GM18909 (cell line): ENCODE results near the gene SAMD8.
A peak's percentile ranks its signal among the peaks of the same experiment; 100 is the strongest.
"Not testable (repeated sequence)": the region's sequence is repeated elsewhere in the genome, so short reads cannot be mapped to it uniquely, and the experiment has no call there.

Experiments
- ATAC-seq: cut with Tn5 transposase; IDR thresholded peaks from one replicate; pipeline ENCODE4 v1.9.1; 2021; ENCODE audit warnings: mild to moderate bottlenecking; ENCODE audit not compliant: unreplicated experiment, poor library complexity

The SAMD8 gene

DNA sequence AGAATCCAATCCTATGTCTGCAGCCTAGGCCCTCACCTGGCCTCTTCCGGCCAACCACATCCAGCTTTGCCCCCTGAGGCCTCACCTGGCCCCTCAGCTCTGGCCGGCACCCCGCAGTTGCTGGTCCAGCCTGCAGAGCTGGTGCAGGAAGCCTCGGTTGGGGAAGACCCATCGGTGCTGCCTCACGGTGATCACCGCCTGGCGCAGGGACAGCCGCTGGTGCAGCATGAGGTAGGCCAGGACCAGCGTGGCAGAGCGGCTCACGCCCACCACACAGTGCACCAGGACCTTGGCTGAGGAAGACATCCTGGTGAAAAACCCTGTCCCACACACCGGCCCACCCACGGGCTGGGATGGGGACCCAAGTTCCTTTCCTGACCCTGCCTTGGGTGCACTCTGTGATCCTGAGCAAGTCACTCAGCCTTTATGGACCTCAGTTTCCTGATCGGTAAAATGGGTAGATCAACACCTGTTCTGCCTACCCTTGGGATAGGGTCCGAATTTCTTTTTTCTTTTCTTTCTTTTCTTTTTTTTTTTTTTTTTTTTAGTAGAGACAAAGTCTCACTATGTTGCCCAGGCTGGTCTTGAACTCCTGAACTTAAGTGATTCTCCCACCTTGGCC lies 5.8 kb upstream of the SAMD8 start:
- no peak for ATAC-seq

DNA sequence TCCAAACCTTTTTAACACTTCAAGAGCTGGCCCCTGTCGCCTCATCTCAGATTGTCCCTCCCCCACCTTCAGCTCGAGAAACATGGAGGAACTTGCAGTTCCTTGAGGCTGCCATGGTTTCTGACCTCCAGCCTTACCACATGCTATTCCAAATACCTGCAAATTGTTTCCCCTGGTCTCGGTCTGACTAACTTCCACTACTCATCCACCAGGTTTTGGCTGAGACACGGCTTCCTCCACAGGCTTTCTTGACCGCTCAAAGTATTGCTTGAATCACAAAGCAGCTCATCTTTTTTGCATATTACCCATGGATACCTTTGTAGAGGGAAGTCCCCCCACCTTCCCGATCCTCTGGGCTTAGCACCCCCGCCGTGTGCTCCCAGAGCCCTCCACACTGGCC lies 5.2 kb upstream of the SAMD8 start:
- no peak for ATAC-seq

DNA sequence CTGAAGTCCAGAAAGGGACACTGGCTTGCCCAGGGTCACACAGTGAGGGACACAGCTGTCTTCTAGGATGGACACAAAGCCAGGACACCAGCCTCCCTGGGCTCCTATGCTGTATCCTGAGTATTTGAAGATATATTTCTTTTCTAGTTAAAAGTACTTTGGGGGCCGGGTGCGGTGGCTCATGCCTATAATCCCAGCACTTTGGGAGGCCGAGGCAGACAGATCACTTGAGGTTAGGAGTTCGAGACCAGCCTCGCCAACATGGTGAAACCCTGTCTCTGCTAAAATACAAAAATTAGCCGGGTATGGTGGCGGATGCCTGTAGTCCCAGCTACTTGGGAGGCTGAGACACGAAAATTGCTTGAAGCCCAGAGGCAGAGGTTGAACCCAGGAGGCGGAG lies 4.6 kb upstream of the SAMD8 start:
- ATAC-seq = not testable (repeated sequence)

DNA sequence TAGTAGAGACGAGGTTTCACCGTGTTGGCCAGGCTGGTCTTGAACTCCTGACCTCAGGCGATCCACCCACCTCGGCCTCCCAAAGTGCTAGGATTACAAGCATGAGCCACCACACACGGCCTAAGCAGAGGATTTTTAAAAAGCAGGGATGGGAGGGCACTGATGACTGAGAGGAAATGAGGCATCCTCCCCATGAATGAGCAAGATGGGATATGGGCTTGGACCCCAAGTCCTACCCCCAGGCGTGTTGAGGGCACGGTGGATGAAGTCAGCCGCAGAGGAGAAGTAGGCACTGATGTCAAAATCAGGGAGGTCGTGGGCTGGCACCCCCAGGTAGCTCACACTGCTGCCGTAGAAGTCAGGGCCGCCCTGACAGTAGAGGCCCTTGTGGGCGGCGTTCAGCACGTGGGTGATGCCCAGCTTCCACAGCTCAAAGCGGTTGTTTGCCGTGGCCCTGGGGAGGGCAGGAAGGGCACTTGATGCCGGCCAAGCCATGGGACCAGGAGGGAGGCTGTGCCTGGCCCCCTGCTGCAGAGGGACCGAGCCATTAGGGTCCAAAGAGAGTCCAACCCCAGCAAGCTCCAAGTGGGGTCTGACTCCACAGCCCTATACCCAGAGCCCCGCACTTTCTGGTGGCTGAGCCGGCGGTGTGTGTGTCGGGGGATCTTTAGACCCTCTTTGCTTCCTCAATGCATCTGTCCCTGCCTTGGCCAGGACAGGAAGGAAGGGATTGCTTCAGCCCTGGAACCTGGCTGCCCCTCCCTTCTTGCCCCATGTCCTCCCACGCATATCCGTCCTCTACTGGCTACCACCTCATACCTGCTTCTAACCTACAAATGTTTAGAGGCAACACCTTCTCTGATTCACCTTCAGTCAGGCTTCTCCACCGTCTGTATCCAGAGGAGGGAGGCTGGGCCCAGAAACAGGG lies 3.4 kb upstream of the SAMD8 start:
- ATAC-seq = no peak

DNA sequence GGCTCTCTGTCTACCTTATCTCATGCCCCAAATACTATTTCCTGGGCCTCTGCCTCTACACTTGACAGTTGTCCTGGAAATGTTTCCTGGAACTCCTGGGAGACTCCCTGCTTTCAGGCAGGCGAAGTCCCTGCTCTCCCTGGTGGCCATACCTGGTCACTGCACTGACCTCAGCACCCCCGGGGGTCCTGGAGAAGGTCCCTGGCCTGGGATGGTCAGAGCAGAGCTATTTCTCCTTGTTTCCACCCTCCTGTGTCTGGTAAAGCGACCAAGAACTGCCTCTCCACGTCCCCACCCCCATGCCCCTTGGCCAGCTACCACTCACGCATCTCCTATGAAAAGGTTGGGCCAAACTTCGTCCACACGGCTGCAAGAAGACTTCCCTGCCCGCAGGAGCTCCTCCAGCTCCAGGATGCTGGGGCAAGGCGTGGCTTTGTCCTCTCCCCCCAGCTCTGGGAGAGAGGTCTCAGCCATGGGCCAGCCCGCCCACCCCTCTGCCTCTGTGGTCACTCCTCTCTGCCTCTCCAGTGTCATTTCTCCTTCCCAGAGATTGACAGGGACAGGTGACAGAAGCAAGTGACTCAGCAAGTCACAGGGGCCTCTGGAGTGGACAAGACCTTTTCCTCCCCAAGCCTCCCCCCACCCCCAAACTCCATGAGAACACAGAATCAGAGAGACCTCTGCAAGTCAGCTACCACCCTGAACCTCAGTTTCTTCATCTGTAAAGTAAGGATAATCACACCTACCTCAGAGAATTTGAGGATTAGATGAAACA lies 2.6 kb upstream of the SAMD8 start:
- no peak for ATAC-seq

DNA sequence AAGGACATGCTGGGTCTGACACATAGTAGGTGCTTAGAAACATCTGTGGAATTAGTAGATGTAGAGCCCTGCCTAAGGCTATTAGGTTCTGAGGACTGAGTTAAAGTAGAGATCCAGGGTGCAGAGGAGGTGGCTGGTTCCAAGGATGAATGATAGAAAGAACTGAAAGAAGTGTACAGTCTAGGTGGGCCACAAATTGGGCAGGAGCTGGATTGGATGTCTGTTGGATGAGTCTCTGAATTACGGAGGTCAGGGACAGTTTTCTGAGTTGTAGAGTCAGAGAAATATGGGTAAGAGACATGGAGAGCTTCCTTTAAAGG lies 2.0 kb upstream of the SAMD8 start:
- ATAC-seq = no peak

DNA sequence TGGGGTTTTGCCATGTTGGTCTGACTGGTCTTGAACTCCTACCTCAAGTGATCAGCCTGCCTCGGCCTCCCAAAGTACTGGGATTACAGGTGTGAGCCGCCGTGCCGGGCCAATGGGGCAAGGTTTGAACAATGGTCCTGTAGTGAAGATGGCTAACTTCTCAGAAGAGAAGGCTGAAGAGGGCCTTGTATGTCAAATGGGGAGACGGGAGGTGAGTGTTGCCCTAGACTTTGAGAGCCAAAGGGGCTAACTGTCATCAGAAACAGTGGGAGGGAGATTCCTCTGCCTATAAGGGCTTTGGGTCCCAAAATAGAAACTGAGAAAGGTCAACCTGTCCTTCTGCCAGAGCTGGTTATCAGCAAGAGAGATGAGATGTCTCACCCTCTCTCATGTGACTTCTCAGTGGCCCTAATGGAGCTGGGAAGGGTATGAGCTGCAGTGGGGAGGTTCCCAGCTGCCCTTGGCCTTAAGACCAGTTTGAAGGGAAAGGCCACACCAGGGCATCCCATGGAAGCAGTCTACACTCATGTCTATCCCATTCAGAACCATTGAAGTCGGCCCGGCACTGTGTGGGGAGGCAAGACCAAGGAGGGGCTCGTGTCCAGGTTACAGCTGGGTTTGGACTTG lies 1.3 kb upstream of the SAMD8 start:
- ATAC-seq = no peak

DNA sequence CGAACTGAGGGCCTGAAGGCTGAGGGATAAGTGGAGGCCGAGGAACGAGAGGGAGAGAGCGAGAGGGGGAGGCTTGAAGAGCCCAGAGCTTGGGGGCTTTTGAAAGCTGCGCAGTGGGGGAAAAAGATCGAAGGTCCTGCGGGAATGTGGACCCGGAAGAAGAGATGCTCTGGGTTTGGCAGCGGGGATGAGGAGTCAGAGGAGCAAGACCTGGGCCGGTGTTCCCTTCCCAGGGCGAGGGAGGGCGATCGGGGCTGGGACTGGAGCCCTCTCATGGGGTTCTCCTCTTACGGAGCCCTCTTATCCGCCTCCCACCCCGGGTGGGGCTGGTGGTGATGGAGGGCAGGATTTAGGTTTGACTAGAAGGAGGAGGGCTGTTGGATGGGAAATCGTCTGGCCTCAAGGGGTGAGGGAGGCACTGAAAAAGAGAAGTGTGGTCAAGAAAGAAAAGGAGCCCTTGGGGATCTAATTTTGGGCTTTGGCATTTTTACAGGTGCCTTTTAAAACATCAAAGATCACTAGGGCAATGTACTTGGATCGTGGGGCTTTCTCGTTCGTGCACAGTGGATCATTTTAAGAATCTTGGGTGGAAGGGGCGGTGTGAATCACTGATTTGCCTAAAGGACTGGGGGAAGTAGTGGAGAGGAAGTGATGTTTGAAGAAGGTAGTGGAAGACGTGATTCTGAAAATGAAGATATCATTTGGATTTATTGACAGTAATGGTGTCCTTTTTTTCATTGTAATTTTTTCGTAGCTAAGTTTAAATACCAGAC lies 637 bp downstream of the SAMD8 start:
- ATAC-seq = peak; percentile 25

DNA sequence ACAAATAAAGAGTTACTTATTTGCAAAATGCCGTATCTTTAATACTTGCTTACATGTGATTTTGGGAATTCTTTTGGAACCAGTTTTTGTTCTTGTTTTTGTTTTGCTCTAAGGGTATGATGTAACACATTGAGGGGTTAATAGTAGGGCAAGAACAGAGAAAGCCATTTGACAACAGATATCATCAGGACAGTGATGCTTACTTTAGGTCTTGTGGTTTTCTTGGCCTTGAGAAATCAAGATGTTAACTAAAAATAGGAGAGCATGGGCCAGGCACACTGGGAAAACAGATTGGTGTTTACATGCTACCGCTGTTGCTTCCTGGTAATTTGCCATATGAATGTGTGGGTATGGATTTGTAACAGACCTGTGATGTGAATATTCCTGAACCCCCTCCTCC lies 3.7 kb downstream of the SAMD8 start:
- ATAC-seq = no peak

DNA sequence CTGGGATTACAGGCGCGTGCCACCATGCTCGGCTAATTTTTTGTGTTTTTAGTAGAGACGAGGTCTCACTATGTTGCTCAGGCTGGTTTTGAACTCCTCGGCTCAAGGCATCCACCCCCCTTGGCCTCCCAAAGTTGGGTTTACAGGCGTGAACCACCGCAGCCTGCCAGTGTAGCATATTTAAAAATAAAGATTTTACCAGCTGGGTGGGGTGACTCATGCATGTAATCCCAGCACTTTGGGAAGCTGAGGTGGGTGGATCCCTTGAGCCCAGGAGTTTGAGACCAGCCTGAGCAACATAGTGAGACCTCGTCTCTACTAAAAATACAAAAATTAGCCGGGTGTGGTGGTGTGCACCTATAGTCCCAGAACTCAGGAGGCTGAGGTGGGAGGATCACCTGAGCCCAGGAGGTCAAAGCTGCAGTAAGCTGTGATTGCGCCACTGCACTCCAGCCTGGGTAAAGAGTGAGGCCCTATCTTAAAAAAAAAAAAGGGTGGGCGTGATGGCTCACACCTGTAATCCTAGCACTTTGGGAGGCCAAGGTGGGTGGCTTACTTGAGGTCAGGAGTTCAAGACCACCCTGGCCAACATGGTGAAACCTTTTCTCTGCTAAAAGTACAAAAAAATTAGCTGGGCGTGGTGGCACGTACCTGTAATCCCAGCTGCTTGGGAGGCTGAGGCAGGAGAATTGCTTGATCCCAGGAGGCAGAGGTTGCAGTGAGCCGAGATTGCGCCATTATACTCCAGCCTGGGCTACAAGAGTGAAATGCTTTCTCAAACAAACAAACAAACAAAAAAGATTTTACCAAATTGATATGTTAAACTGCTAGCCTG lies 5.7 kb downstream of the SAMD8 start:
- ATAC-seq = not testable (repeated sequence)

DNA sequence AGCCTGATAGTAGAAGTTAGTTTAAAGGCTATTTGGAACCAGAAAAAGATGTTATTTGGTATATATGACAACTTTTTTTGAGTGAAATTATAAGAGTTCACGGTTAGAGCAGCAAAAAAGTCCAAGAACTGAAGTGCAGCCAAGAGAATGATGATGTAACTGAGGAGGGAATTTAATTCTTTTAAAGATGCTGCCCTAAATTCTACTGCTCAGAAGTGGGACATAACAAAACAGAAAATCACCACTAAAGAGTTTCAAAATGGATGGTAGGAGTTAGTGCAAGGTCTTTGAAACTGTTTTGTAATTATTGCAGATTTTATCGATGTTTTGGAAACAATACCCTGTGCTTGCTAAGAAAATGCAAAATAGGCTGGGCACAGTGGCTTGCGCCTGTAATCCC lies 6.5 kb downstream of the SAMD8 start:
- ATAC-seq = no peak

DNA sequence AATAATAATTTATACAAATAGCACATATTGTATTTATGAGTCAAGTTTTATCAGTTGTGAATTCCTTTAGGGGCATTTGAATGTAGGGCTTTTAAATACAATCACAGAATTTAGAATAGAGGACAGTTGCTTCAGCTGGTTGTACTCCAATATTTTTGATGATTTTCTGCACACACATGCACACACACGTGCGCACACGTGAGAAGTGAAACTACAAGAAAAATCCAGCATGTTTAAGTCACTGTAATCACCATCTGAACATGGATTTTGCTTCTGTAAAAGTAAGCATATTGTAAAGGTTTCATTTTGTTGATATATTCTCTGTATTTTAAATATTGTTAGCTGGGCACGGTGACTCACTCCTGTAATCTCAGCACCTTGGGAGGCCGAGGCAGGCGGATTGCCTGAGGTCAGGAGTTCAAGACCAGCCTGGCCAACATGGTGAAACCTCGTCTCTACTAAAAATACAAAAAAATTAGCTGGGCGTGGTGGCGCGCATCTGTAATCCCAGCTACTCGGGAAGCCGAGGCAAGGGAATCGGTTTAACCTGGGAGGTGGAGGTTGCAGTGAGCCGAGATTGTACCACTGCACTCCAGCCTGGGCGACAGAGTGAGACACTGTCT lies 8.1 kb downstream of the SAMD8 start:
- not testable (repeated sequence) for ATAC-seq

DNA sequence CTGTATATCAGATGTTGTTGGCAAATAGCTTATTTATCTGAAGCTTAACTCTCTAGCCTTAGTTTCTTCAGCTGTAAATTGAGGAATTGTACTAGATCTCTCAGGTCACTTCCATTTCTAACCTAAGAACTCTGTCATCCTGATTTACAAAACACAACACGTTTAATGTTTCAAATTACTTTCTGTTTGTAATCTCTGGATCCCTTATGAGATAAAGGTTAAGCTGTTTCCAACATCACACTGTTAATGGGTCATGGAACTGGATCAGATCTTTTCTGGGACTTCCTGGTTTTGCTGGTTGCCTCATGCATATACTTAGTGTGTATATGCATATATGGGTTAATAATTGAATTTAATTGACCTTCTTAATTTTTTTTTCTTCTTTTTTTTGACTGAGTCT lies 9.9 kb downstream of the SAMD8 start:
- no peak for ATAC-seq

DNA sequence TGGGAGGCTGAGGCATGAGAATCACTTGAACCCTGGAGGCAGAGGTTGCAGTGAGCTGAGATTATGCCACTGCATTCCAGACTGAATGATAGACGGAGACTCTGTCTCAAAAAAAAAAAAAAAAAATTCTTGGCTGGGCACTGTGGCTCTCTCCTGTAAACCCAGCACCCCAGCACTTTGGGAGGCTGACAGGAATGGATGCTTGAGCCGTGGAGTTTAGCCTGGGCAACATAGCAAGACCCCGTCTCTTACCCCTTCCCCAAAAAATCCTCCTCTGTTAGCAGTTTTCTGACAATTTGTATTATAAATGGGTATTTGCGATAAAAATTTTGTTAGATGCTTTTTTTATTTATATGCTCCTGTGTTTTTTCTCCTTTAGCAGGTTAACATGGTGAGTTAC lies 11.0 kb downstream of the SAMD8 start:
- ATAC-seq = no peak

DNA sequence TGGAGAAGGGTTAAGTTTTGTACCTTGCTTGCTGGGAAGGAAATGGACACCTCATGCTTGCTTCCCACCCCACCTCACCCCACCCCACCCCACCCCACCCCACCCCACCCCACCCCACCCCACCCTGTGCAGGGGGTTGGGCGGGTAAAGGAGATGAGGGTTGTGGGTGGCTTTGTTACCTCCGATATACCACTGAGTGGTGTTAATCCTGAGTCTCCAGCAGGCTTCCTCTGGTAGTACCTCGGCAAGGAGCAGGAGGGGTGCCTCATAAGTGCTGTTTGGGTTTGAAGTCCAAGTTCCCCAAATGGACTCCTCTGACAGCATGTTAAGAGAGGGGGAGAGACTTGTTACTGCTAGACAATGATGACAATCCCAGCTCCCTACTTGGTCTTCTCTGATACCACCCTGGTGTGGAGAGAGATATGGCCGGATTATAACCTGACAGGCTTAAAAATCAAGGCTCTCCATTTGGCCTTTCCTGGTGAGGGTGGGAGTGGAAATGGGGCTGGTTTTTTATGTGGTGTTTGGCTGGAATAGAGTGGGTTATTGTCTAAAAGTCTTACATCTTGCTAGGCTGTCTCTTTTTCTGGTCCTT lies 11.7 kb downstream of the SAMD8 start:
- ATAC-seq = no peak

DNA sequence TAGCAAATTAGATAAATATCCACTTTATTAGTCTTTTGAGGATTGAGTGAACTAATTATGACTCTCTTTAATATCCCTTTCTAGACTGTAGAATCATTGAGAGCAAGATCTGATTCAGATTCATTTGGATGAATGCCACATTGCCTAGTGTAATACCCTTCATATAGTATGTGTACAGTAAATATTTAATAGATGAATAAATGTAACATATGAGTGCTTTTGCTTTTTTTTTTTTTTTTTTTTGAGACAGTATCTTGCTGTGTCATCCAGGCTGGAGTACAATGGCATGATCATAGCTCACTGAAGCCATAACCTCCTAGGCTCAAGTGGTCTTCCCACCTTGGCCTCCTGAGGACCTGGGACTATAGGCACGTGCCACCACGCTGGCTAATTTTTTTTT lies 14.8 kb downstream of the SAMD8 start:
- no peak for ATAC-seq

DNA sequence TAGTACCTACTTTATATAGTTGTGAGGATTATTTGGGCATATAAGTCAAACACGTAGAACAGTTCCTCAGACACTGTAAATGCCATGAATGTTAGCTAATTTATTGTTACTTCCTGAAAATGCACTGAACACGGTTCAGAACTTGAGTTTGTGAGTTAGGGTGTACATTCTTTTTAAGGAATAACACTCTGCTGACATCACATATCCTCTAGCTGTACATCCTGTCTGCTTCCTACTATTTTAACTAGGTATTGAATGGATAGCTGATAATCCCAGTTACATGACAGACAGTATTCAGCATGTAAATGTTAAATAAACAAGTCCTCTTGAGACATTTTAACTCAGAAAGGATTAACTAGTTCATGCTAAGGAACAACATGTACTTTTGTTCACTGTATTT lies 16.0 kb downstream of the SAMD8 start:
- no peak for ATAC-seq

DNA sequence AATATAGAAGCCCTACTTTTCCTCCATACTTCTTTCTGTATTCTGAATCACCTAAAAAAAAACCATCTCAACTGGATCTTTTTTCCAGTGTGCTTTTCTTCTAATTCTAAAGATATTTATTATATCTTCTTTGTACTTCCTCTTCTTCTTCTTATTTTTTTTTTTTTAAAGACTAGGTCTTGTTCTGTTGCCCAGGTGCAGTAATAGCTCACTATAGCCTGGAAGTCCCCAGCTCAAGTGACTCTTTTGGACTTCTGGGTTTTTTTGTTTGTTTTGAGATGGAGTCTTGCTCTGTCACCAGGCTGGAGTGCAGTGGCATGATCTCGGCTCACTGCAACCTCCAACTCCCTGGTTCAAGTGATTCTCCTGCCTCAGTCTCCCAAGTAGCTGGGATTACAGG lies 17.5 kb downstream of the SAMD8 start:
- not testable (repeated sequence) for ATAC-seq
